IPS-18c (cell line): ENCODE data around the gene COBL.

Experiments used
- H3K4me3 ChIP-seq: 2 replicates; pipeline ENCODE4 v1.7.0; 2013; ENCODE audit warnings: low read depth, mild to moderate bottlenecking, low read length, moderate library complexity; ENCODE audit not compliant: insufficient read depth
- H3K9me3 ChIP-seq: one replicate; pipeline ENCODE4 v1.6.1; 2013; ENCODE audit warnings: mild to moderate bottlenecking, low read length, moderate library complexity; ENCODE audit not compliant: control insufficient read depth, insufficient read depth

The COBL gene

DNA sequence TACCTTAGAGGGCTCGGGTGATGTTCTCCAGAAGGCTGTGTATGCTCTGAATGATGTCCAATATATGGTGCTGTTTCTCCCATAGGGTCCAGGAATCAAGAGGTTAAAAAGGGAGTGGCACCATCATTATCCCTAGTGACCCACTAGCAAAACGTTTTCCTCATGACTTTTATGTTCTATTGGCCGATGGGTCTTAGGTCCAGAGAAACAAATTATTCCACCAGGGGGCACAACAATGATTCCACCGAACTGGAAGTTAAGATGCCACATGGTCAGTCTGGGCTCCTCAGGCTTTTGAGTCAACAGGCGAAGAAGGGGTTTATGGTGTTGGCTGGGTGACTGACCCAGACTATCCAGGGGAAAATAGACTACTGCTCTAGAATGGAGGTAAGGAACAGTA, 256.1 kb downstream of the COBL start:
- Histone ChIP-seq H3K4me3 (no peak overlapping the region), H3K9me3 (no peaks in the 10 kb centered on the region)

DNA sequence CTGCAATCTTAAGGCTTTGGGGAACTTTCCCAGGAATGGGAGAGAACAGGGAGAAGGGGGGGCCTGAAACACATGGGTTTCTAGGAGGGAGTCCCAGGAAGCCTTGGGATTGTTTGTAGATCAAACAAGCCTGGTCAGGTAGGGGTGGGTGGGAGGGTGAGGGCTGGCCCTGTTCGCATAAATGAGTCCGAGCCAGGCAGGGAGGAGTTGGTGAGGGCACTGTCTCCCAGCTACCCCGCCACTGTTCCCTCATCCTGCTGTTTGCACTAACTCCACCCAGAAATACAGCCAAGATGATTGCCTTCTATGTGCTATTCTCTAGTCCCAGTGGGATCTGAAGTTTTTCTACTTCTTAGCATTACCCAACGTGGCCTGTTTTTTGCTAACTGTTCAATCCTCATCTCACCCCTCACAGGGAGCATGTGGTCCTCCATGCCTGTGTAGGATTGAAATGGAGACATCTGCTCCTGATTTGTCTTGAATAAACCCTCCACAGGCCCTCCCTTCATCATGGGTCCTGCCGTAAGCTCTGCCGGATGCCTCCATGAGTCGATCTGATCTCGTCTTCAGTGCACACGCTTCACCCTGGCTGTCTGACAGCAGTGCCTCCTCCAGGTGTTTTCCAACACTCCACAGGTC, 257.0 kb downstream of the COBL start:
- no peaks in the 10 kb centered on the region for H3K9me3 ChIP-seq

DNA sequence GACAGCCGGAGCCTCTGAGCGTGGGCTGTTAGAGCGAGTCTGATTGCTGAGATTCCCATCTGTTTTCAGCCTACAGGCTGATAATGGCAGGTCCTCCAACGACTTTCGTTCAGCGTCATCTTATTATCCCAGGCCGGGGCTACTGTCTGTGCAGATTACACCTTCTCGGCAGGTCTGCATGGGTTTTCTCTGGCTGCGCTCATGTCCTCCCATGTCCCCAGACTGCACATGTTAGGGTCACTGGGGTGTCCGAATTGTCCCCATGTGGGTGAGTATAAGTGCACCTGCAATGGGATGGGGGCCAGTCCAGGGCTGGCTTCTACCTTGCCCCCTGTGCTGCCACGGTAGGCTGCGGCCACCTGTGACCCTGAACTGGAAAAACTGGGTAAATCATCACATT, 257.8 kb downstream of the COBL start:
- no peaks in the 10 kb centered on the region for H3K9me3 ChIP-seq
- H3K4me3 ChIP-seq: no peak overlapping the region

More for the DNA sequence above, 257.0 kb downstream of the COBL start:
- H3K4me3 ChIP-seq: no peak overlapping the region

- no peaks in the 10 kb centered on the region for H3K9me3 ChIP-seq
- no peak overlapping the region for H3K4me3 ChIP-seq
Observed at GRCh38 chr7:51055039-51055840, 261.4 kb downstream of the COBL start.

GRCh38 chr7:51054231-51054630, 262.4 kb downstream of the COBL start:
- Histone ChIP-seq H3K4me3 (no peak overlapping the region), H3K9me3 (no peaks in the 10 kb centered on the region)

DNA sequence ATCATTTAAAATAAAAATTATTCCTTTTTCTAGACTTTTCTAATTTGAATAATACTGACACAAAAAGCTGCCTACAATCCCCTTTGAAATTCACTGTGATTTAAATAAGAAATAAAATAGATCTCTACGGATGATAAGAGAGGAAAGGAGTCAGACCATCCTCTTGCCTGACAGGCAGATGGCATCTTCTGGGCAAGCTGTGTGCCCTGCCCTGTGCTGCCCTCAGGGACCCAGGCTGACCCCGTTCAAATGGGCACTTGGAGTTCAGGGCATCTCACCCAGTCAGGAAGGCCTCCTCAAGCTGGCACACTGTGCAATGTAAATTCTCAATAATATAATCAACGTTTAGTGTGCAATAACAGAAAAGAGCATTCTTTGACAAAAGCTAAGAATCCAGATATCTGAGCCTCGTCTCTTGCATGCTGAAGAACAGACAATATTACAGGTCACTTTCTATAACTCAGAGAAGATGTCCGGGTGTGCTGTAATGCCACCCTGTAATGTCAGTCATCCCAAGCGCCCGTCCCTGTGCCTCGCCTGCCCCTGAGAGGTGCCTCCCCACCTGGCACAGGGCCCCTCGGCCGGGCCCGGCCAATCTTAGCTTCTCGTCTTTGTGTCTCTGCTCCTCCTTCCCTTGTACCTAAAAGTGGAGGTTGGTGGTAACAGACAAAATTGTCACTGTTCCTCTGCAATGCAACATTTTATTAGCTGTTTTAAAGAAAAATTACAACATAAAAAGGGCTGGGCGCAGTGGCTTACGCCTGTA, 263.3 kb downstream of the COBL start:
- Histone ChIP-seq H3K4me3 (no peak overlapping the region), H3K9me3 (no peaks in the 10 kb centered on the region)

DNA sequence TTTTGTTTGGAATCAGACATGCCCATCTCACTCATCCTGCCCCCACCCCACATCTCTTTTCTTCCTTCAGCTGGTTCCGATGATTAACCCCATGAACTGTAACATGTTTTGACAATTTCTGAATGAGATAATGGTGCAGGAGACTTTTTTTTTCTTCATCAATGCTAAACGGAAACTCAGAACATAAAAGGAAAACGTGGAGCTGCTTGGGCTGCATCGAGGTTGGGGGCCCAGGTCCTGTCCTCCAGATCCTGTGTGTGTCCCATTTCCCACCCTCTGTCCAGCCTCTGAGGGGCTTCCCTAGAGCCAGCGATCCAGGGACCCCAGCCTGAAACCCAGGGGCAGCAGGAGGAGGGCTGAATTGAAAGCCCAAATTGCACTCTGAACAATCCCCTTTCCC, 270.1 kb downstream of the COBL start:
- peaks cover 5% of the 10 kb centered on the region for H3K9me3 ChIP-seq
- H3K4me3 ChIP-seq: no peak overlapping the region

DNA sequence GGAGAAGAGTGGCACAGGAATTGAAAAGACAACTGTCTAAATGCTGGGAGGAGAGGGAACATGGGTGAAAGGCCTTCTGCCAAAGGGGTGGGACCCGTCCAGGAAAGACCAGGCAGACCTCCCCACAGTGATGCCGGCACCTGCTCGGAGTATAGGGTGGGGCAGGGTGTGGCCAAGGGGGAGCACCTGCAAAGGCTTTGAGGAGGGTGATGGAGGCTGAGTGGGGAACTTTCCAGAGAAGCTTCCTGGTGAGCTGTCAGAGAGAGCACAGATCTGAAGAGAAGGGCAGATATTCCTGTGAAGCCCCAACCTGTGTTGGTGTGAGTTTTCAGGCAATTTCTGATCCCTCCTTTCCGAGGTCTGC, 270.5 kb downstream of the COBL start:
- H3K4me3 ChIP-seq: no peak overlapping the region
- peaks cover 5% of the 10 kb centered on the region for H3K9me3 ChIP-seq

DNA sequence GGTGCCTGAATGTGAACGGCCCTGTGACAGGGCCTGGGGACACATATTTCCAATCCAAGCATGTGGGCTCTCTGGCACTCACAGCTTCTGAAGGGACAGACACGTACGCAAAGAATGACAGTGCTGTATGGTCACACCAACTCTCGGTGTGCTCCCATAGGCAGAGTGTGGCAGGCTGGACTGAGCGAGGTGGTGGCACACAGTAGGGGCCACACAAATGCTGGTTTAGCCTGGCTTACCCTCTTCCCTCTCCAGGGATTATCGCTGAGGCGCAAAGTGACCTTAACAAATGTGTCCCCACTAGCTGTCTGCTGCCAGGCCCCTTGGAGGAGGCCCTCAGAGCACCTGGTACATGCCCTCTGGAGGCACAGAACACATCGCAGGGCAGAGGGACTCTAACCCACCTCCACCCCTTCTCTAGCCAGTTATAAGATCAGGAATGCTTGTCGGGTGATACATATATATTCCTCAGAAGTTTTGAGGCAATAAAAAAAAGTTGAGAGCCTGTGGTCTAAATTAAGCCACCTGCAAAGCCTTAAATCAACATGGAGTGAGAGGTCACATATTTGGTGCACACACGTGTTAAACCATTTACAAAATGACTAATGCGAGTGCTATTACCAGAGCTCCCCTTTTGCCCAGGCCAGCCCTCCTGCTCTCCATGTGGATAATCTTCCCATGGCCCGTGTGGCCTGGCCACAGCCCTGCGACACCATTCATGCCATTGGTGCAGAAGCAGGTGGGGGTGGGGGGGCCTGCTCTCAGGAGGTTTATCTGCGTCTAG, 271.1 kb downstream of the COBL start:
- Histone ChIP-seq H3K4me3 (no peak overlapping the region), H3K9me3 (peaks cover 5% of the 10 kb centered on the region)

DNA sequence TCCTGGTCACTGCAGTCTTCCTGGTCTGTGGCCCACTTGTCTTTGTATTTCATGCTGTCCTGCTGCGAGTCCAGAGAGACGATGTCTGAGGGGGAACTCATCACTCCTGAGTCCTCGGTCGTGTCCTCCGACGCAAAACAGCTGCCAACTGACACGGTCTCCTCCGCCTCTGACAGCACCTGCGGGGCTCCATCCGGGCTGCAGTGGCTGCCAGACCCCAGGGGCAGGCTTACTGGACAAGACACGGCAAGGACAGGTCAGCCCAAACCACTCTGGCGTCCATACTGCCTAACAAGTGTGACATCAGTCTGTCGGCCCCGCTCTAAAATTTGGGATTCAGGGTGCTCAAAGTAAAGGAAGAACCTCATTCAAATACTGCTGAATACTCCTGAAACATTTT, 273.1 kb downstream of the COBL start:
- Histone ChIP-seq H3K4me3 (no peak overlapping the region), H3K9me3 (peaks cover 5% of the 10 kb centered on the region)

GRCh38 chr7:51040787-51041186, 275.8 kb downstream of the COBL start:
- Histone ChIP-seq H3K9me3 (peaks cover 5% of the 10 kb centered on the region), H3K4me3 (no peak overlapping the region)

DNA sequence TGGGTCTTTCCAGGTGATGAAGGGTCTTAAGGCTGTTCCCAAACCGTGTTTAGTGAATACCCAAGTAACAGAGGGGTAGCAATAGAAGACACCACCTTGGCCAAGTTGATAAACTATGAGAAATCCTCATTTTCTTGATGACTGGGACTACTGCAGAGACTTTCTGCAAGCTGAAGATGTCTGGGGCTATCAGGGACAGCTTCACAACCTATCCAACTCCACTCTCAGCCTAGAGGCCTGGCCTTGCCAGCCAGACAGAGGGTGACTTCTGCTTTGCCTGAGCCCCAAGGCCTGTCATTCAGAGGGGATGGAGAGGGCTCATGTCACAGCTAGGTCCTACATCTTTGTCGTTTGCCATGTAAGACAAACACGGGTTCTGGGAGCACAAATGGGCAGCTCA, 278.0 kb downstream of the COBL start:
- Histone ChIP-seq H3K4me3 (no peak overlapping the region), H3K9me3 (no peaks in the 10 kb centered on the region)

GRCh38 chr7:51035716-51036115, 280.9 kb downstream of the COBL start:
- H3K9me3 ChIP-seq: no peaks in the 10 kb centered on the region

DNA sequence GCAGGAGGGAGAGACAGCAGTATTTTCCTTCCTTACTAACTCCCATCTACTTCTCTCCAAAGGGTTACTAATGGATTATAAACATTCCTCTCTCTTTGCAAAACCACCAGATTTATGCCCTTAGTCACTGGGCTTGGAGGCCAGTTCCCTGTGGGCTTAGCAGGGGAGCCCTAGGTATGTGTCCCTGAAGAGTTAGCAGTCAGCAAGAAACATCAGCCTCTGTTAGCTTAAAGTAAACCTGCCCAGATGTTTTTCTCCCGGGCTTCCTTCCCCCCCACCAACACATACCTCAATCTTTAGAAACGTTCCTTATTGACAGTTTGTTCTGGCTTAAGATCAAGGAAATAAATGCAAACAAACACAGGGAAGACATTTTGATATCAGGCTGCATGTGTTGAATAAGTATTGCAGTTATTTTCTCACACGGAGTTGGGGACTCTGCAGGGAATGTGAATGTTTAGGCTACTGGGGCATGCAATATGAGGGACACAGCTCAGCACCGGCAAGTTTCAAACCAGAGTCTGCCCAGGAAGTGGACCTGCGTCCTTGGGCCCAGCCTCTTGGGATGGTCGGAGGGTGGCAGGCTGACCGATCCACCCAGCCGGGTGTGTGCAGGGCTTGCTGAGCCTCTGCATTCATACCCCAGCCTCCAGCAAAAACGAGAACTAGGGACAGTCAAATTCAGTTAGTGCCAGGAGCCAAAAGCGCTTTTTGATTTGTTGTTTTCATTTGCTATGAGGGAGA, 281.9 kb downstream of the COBL start:
- Histone ChIP-seq H3K9me3 (no peaks in the 10 kb centered on the region), H3K4me3 (no peak overlapping the region)

More at GRCh38 chr7:51035716-51036115, 280.9 kb downstream of the COBL start:
- no peak overlapping the region for H3K4me3 ChIP-seq

GRCh38 chr7:51033727-51034520, 282.7 kb downstream of the COBL start:
- no peak overlapping the region for H3K4me3 ChIP-seq
- H3K9me3 ChIP-seq: no peaks in the 10 kb centered on the region
